H1 (cell line): ENCODE data around the gene RAB30. TPM values are rescaled to one million over a fixed set of nuclear protein-coding genes. Genes with fewer than 3 reads are reported as not detected.

Source experiments
- POU5F1 ChIP-seq: IDR thresholded peaks from 2 replicates; pipeline ENCODE4 v1.6.1; 2011; ENCODE audit warnings: low read depth, mild to moderate bottlenecking, low read length, moderate library complexity
- polyA plus RNA-seq, 7 experiments: library from polyadenylated mRNA; depleted of rRNA in 3 of 7; stranded (reverse) in 5 of 7; unstranded in 2 of 7; fragments of >200 nt in 5 of 7; fragments of 200-250 nt in 2 of 7; gene quantifications; 1 replicate in 5 of 7; 2 replicates in 1 of 7; 4 replicates in 1 of 7; pipeline versions ENCODE4 v1.2.1 to v1.2.3, GENCODE V29; 2011 to 2013; ENCODE audit warnings: missing spikeins in 2 of 7, mixed read lengths in 2 of 7
- total RNA-seq: library from RNA; stranded (reverse); fragmentation: NEBNext Ultra II Directional; extraction: Animal tissue kit (Norgen Biotek cat#: 25700); gene quantifications from 2 replicates; pipeline ENCODE4 v1.2.1, GENCODE V29; 2021
- TF ChIP-seq, protein P1 (sequence below): IDR thresholded peaks from 2 replicates; pipeline ENCODE4 v1.6.1; 2011; ENCODE audit warnings: low read length, improper control_type of control experiment

RAB30 gene
- total and polyA plus RNA-seq, 2 of the 8 experiments (the other 6 are each of a cell fraction or from before 2014, with no cell fraction given), result 1.6 to 11.7 TPM

DNA sequence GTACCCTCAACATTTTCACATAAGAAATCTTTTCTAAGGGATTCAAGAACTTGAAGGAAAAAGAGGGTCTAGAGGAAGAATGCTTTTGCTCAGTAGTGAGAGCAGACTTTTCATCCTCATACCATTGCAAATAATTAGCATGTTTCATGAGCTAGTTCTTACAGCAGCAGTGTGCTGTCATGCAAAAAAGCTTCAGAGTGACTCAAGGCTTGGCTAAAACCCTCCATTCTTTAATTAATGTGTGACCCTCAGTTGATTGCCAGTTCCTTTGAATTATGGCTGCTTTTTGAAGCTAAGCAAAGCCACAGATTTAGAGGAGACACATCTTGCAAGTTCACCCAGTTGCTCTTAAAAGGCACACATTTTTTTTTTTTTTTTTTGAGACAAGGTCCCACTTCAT, 48.6 kb upstream of the RAB30 start (continued):
- TF ChIP-seq, protein P1, sequence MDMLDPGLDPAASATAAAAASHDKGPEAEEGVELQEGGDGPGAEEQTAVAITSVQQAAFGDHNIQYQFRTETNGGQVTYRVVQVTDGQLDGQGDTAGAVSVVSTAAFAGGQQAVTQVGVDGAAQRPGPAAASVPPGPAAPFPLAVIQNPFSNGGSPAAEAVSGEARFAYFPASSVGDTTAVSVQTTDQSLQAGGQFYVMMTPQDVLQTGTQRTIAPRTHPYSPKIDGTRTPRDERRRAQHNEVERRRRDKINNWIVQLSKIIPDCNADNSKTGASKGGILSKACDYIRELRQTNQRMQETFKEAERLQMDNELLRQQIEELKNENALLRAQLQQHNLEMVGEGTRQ, result no peak
- TF ChIP-seq POU5F1, result no peak
